Measurements from ENCODE around the gene PPP1R15B.

PPP1R15B gene

GRCh38 chr1:204455831-204456145 is 44.2 kb upstream of the PPP1R15B start:
- DNase-seq: no peak
- Histone ChIP-seq H3K4me3 (ENCODE audit: low read depth, low read length) (no peak overlapping the region), H3K27me3 (replicated peaks) (peaks cover 3% of the 10 kb centered on the region), H3K36me3 (replicated peaks) (no peaks in the 10 kb centered on the region), H3K27ac (no peak overlapping the region)
- no peak for TF ChIP-seq CTCF (IDR thresholded peaks at IDR 0.05; ENCODE audit: low read depth, low read length, missing control alignments)
- in situ Hi-C loops (cut with HindIII; ENCODE audit: low pct_ligation_motif_present, low sequenced_read_pairs): no loop called here

- DNase-seq: no peak
- no peaks in the 10 kb centered on the region for H3K36me3 ChIP-seq (replicated peaks)
- no peak for TF ChIP-seq CTCF (IDR thresholded peaks at IDR 0.05; ENCODE audit: low read depth, low read length, missing control alignments)
- peaks cover 3% of the 10 kb centered on the region for H3K27me3 ChIP-seq (replicated peaks)
- H3K4me3 ChIP-seq (ENCODE audit: low read depth, low read length): no peak overlapping the region
- no peak overlapping the region for H3K27ac ChIP-seq
- in situ Hi-C loops (cut with HindIII; ENCODE audit: low pct_ligation_motif_present, low sequenced_read_pairs): no loop called here
Observed at GRCh38 chr1:204455063-204455830, 43.6 kb upstream of the PPP1R15B start.

GRCh38 chr1:204454476-204454875 is 42.9 kb upstream of the PPP1R15B start:
- in situ Hi-C loops (cut with HindIII; ENCODE audit: low pct_ligation_motif_present, low sequenced_read_pairs): no loop called here
- Histone ChIP-seq H3K4me3 (ENCODE audit: low read depth, low read length) (no peak overlapping the region), H3K36me3 (replicated peaks) (no peaks in the 10 kb centered on the region), H3K27ac (no peak overlapping the region), H3K27me3 (replicated peaks) (peaks cover 3% of the 10 kb centered on the region)
- DNase-seq: no peak
- no peak for TF ChIP-seq CTCF (IDR thresholded peaks at IDR 0.05; ENCODE audit: low read depth, low read length, missing control alignments)

GRCh38 chr1:204453141-204453772 is 41.6 kb upstream of the PPP1R15B start:
- H3K36me3 ChIP-seq (replicated peaks): no peaks in the 10 kb centered on the region
- H3K27ac ChIP-seq: no peak overlapping the region
- H3K4me3 ChIP-seq (ENCODE audit: low read depth, low read length): no peak overlapping the region
- H3K27me3 ChIP-seq (replicated peaks): peaks cover 3% of the 10 kb centered on the region
- TF ChIP-seq CTCF (IDR thresholded peaks at IDR 0.05; ENCODE audit: low read depth, low read length, missing control alignments): no peak
- DNase-seq: no peak
- in situ Hi-C loops (cut with HindIII; ENCODE audit: low pct_ligation_motif_present, low sequenced_read_pairs): no loop called here

GRCh38 chr1:204451352-204452124 is 39.9 kb upstream of the PPP1R15B start:
- no peak overlapping the region for H3K27ac ChIP-seq
- H3K36me3 ChIP-seq (replicated peaks): no peaks in the 10 kb centered on the region
- TF ChIP-seq CTCF (IDR thresholded peaks at IDR 0.05; ENCODE audit: low read depth, low read length, missing control alignments): no peak
- in situ Hi-C loops (cut with HindIII; ENCODE audit: low pct_ligation_motif_present, low sequenced_read_pairs): no loop called here
- no peak overlapping the region for H3K4me3 ChIP-seq (ENCODE audit: low read depth, low read length)
- no peak for DNase-seq
- no peaks in the 10 kb centered on the region for H3K27me3 ChIP-seq (replicated peaks)

All from brain microvascular endothelial cell (primary cell).